ENCODE results near the gene DCC. TPM values are rescaled to one million over a fixed set of nuclear protein-coding genes. Genes with fewer than 3 reads are reported as not detected.
"Not testable (repeated sequence)": the region's sequence is repeated elsewhere in the genome, so short reads cannot be mapped to it uniquely, and the experiment has no call there.

The DCC gene
- polyA plus RNA-seq, 1 donor, result 0.58 TPM

GRCh38 chr18:52348209-52348608 lies 8.2 kb downstream of the DCC start:
- Histone ChIP-seq H3K27ac (ENCODE audit: low read length) (no peak overlapping the region), H3K4me1 (ENCODE audit: control insufficient read depth, insufficient read depth, low read length) (no peaks in the 10 kb centered on the region), H3K9me3 (ENCODE audit: control insufficient read depth, low read depth, low read length) (no peaks in the 10 kb centered on the region), H3K27me3 (ENCODE audit: control insufficient read depth, insufficient read depth, low read length) (peaks cover 14% of the 10 kb centered on the region), H3K36me3 (ENCODE audit: control insufficient read depth, insufficient read depth, low read length) (no peaks in the 10 kb centered on the region), H3K4me3 (ENCODE audit: low read length) (no peak overlapping the region)
- DNase-seq, result no peak
- 100% methylated on average over 2 of the region's 3 CpGs for WGBS (ENCODE audit: insufficient coverage, low lambda C conversion rate)

GRCh38 chr18:52349498-52349897 lies 9.5 kb downstream of the DCC start:
- no peaks in the 10 kb centered on the region for H3K9me3 ChIP-seq (ENCODE audit: control insufficient read depth, low read depth, low read length)
- H3K27me3 ChIP-seq (ENCODE audit: control insufficient read depth, insufficient read depth, low read length), result peaks cover 5% of the 10 kb centered on the region
- H3K27ac ChIP-seq (ENCODE audit: low read length), result no peak overlapping the region
- no peak overlapping the region for H3K4me3 ChIP-seq (ENCODE audit: low read length)
- no peak for DNase-seq
- no peaks in the 10 kb centered on the region for H3K4me1 ChIP-seq (ENCODE audit: control insufficient read depth, insufficient read depth, low read length)
- WGBS (ENCODE audit: insufficient coverage, low lambda C conversion rate), result 42% methylated on average over 2 of the region's 2 CpGs
- no peaks in the 10 kb centered on the region for H3K36me3 ChIP-seq (ENCODE audit: control insufficient read depth, insufficient read depth, low read length)

GRCh38 chr18:52352920-52353319 lies 12.9 kb downstream of the DCC start:
- WGBS (ENCODE audit: insufficient coverage, low lambda C conversion rate), result 78% methylated on average over 2 of the region's 3 CpGs
- Histone ChIP-seq H3K36me3 (ENCODE audit: control insufficient read depth, insufficient read depth, low read length) (no peaks in the 10 kb centered on the region), H3K4me3 (ENCODE audit: low read length) (no peak overlapping the region), H3K4me1 (ENCODE audit: control insufficient read depth, insufficient read depth, low read length) (no peaks in the 10 kb centered on the region), H3K9me3 (ENCODE audit: control insufficient read depth, low read depth, low read length) (no peaks in the 10 kb centered on the region), H3K27me3 (ENCODE audit: control insufficient read depth, insufficient read depth, low read length) (peaks cover 2% of the 10 kb centered on the region), H3K27ac (ENCODE audit: low read length) (no peak overlapping the region)
- DNase-seq, result no peak

- Histone ChIP-seq H3K4me3 (ENCODE audit: low read length) (no peak overlapping the region), H3K27me3 (ENCODE audit: control insufficient read depth, insufficient read depth, low read length) (peaks cover 2% of the 10 kb centered on the region), H3K36me3 (ENCODE audit: control insufficient read depth, insufficient read depth, low read length) (no peaks in the 10 kb centered on the region), H3K9me3 (ENCODE audit: control insufficient read depth, low read depth, low read length) (no peaks in the 10 kb centered on the region), H3K4me1 (ENCODE audit: control insufficient read depth, insufficient read depth, low read length) (no peaks in the 10 kb centered on the region), H3K27ac (ENCODE audit: low read length) (no peak overlapping the region)
- WGBS (ENCODE audit: insufficient coverage, low lambda C conversion rate), result 60% methylated on average over 1 of the region's 4 CpGs
- DNase-seq, result no peak
Measured at GRCh38 chr18:52353589-52353988, 13.6 kb downstream of the DCC start.

GRCh38 chr18:52363861-52364260 lies 23.9 kb downstream of the DCC start:
- Histone ChIP-seq H3K4me1 (ENCODE audit: control insufficient read depth, insufficient read depth, low read length) (no peaks in the 10 kb centered on the region), H3K27me3 (ENCODE audit: control insufficient read depth, insufficient read depth, low read length) (no peaks in the 10 kb centered on the region), H3K36me3 (ENCODE audit: control insufficient read depth, insufficient read depth, low read length) (no peaks in the 10 kb centered on the region), H3K27ac (ENCODE audit: low read length) (no peak overlapping the region), H3K4me3 (ENCODE audit: low read length) (no peak overlapping the region), H3K9me3 (ENCODE audit: control insufficient read depth, low read depth, low read length) (no peaks in the 10 kb centered on the region)
- DNase-seq, result no peak
- 100% methylated on average over 1 of the region's 1 CpG for WGBS (ENCODE audit: insufficient coverage, low lambda C conversion rate)

- H3K9me3 ChIP-seq (ENCODE audit: control insufficient read depth, low read depth, low read length); H3K27ac ChIP-seq (ENCODE audit: low read length); H3K4me3 ChIP-seq (ENCODE audit: low read length); H3K36me3 ChIP-seq (ENCODE audit: control insufficient read depth, insufficient read depth, low read length); H3K4me1 ChIP-seq (ENCODE audit: control insufficient read depth, insufficient read depth, low read length); DNase-seq; H3K27me3 ChIP-seq (ENCODE audit: control insufficient read depth, insufficient read depth, low read length): not testable (repeated sequence)
- no CpG with 5 or more reads among the region's 27 CpGs for WGBS (ENCODE audit: insufficient coverage, low lambda C conversion rate)
Measured at GRCh38 chr18:52366851-52367250, 26.9 kb downstream of the DCC start.

- Histone ChIP-seq H3K36me3 (ENCODE audit: control insufficient read depth, insufficient read depth, low read length) (no peaks in the 10 kb centered on the region), H3K4me1 (ENCODE audit: control insufficient read depth, insufficient read depth, low read length) (no peaks in the 10 kb centered on the region), H3K4me3 (ENCODE audit: low read length) (no peak overlapping the region), H3K27me3 (ENCODE audit: control insufficient read depth, insufficient read depth, low read length) (no peaks in the 10 kb centered on the region), H3K9me3 (ENCODE audit: control insufficient read depth, low read depth, low read length) (no peaks in the 10 kb centered on the region), H3K27ac (ENCODE audit: low read length) (no peak overlapping the region)
- WGBS (ENCODE audit: insufficient coverage, low lambda C conversion rate), result 18% methylated on average over 1 of the region's 3 CpGs
- DNase-seq, result no peak
Measured at GRCh38 chr18:52367953-52368742, 28.2 kb downstream of the DCC start.

- Histone ChIP-seq H3K9me3 (ENCODE audit: control insufficient read depth, low read depth, low read length) (no peaks in the 10 kb centered on the region), H3K36me3 (ENCODE audit: control insufficient read depth, insufficient read depth, low read length) (no peaks in the 10 kb centered on the region), H3K4me3 (ENCODE audit: low read length) (no peak overlapping the region), H3K4me1 (ENCODE audit: control insufficient read depth, insufficient read depth, low read length) (no peaks in the 10 kb centered on the region), H3K27ac (ENCODE audit: low read length) (no peak overlapping the region), H3K27me3 (ENCODE audit: control insufficient read depth, insufficient read depth, low read length) (no peaks in the 10 kb centered on the region)
- DNase-seq, result no peak
- 93% methylated on average over 2 of the region's 2 CpGs for WGBS (ENCODE audit: insufficient coverage, low lambda C conversion rate)
Measured at GRCh38 chr18:52370841-52371240, 30.8 kb downstream of the DCC start.

GRCh38 chr18:52376104-52376503 lies 36.1 kb downstream of the DCC start:
- Histone ChIP-seq H3K4me3 (ENCODE audit: low read length) (no peak overlapping the region), H3K4me1 (ENCODE audit: control insufficient read depth, insufficient read depth, low read length) (no peaks in the 10 kb centered on the region), H3K36me3 (ENCODE audit: control insufficient read depth, insufficient read depth, low read length) (no peaks in the 10 kb centered on the region), H3K9me3 (ENCODE audit: control insufficient read depth, low read depth, low read length) (no peaks in the 10 kb centered on the region), H3K27me3 (ENCODE audit: control insufficient read depth, insufficient read depth, low read length) (no peaks in the 10 kb centered on the region), H3K27ac (ENCODE audit: low read length) (no peak overlapping the region)
- DNase-seq, result no peak
- WGBS (ENCODE audit: insufficient coverage, low lambda C conversion rate), result no CpG with 5 or more reads among the region's 1 CpG

GRCh38 chr18:52377094-52377493 lies 37.1 kb downstream of the DCC start:
- Histone ChIP-seq H3K4me3 (ENCODE audit: low read length) (no peak overlapping the region), H3K27ac (ENCODE audit: low read length) (no peak overlapping the region), H3K36me3 (ENCODE audit: control insufficient read depth, insufficient read depth, low read length) (no peaks in the 10 kb centered on the region), H3K27me3 (ENCODE audit: control insufficient read depth, insufficient read depth, low read length) (no peaks in the 10 kb centered on the region), H3K9me3 (ENCODE audit: control insufficient read depth, low read depth, low read length) (no peaks in the 10 kb centered on the region), H3K4me1 (ENCODE audit: control insufficient read depth, insufficient read depth, low read length) (no peaks in the 10 kb centered on the region)
- DNase-seq, result no peak

- Histone ChIP-seq H3K9me3 (ENCODE audit: control insufficient read depth, low read depth, low read length) (no peaks in the 10 kb centered on the region), H3K27me3 (ENCODE audit: control insufficient read depth, insufficient read depth, low read length) (no peaks in the 10 kb centered on the region), H3K36me3 (ENCODE audit: control insufficient read depth, insufficient read depth, low read length) (no peaks in the 10 kb centered on the region), H3K4me3 (ENCODE audit: low read length) (no peak overlapping the region), H3K4me1 (ENCODE audit: control insufficient read depth, insufficient read depth, low read length) (no peaks in the 10 kb centered on the region), H3K27ac (ENCODE audit: low read length) (no peak overlapping the region)
- DNase-seq, result no peak
Measured at GRCh38 chr18:52386306-52386705, 46.3 kb downstream of the DCC start.
